Measurements from ENCODE around the gene TBKBP1. TPM values are rescaled to one million over a fixed set of nuclear protein-coding genes. Genes with fewer than 3 reads are reported as not detected.

Gene TBKBP1
- total and polyA plus RNA-seq, 3 experiments from 2014 or later: 1.8 to 6.7 (median 6.6) TPM

DNA sequence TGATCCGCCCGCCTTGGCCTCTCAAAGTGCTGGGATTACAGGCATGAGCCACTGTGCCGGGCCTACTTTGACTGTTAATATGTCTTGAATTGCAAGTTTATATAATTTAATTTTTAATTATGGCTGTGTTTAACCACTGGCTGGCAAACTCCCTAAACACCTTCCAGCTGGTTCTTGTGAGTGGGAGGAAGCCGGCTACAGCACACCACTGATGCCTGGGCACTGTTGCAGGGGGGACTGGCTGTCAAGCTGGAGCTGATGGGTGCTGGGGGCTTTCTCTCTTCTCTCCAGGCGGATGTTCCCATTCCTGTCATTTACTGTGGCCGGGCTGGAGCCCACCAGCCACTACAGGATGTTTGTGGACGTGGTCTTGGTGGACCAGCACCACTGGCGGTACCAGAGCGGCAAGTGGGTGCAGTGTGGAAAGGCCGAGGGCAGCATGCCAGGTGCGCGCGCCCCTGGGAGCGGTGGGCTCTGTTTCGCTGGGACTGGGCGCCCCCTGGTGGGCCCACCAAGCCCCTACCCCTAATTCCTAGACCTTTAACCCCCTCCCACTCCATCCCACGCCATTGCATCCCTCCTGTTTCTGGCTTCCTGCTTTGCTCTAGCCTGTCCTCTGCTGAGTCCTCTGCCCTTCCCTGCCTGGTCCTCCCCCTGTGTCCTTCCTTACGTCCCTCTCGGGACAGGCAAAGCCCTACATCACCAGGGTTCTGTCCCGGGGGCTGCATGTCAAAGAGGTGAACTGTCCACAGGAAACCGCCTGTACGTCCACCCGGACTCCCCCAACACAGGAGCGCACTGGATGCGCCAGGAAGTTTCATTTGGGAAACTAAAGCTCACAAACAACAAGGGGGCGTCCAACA lies 48.6 kb downstream of the TBKBP1 start:
- H3K36me3 Mint-ChIP-seq: peaks cover 0 to 52% (median 0%) of the 10 kb centered on the region in 3 donors
- peak overlapping the region; percentile 56 to 88 (median 74) for H3K4me3 Mint-ChIP-seq
- H3K9me3 ChIP-seq (ENCODE audit: low read length): no peaks in the 10 kb centered on the region
- DNase-seq: peak in 4 of 5 donors; percentile 43 to 69 (median 44)
- peak overlapping the region; percentile 43 to 96 (median 92) for H3K27ac Mint-ChIP-seq
- no peak overlapping the region for H3K4me3 ChIP-seq (ENCODE audit: low read length)
- peaks cover 6% of the 10 kb centered on the region for H3K36me3 ChIP-seq (ENCODE audit: insufficient read depth, low read length)
- peaks cover 22% of the 10 kb centered on the region for H3K4me1 ChIP-seq (ENCODE audit: insufficient read depth, low read length)
- H3K27me3 ChIP-seq (ENCODE audit: insufficient read depth, low read length, poor library complexity, severe bottlenecking): no peaks in the 10 kb centered on the region
- H3K4me1 Mint-ChIP-seq: peaks cover 36 to 49% (median 43%) of the 10 kb centered on the region in 3 donors
- H3K27me3 Mint-ChIP-seq: peaks cover 0 to 3% of the 10 kb centered on the region in 2 donors
- H3K9me3 Mint-ChIP-seq: no peaks in the 10 kb centered on the region
- no peak overlapping the region for H3K27ac ChIP-seq (ENCODE audit: low read depth, low read length)
- POLR2A ChIA-PET: interaction anchor here (0.7 to 2.1 kb wide), 2 partner anchors 10 to 90 kb away, joined by 5 to 19 read pairs; partner anchors contain the start of gene TBX21
- CTCF ChIA-PET: interaction anchor here (0.7 to 8.7 kb wide), 9 partner anchors 10 to 79 kb away, joined by 3 to 77 read pairs (median 7); partner anchors contain the start of gene TBX21

- ChIA-PET CTCF (interaction anchor here (8.7 kb wide), 1 partner anchor 45 kb away, joined by 77 read pairs; no protein-coding TSS in a partner anchor), POLR2A (interaction anchor here (1.6 kb wide), 1 partner anchor 11 kb away, joined by 3 read pairs; the partner anchor contains the start of gene TBX21)
- peaks cover 6% of the 10 kb centered on the region for H3K36me3 ChIP-seq (ENCODE audit: insufficient read depth, low read length)
- Mint-ChIP-seq H3K9me3 (no peaks in the 10 kb centered on the region), H3K27me3 (peaks cover 0 to 3% of the 10 kb centered on the region in 2 donors), H3K4me1 (peaks cover 29 to 40% (median 29%) of the 10 kb centered on the region in 3 donors), H3K4me3 (peak overlapping the region in 2 of 7 donors; percentile 39 to 45), H3K27ac (peak overlapping the region in 6 of 8 donors; percentile 66 to 94 (median 80)), H3K36me3 (peaks cover 0 to 52% (median 0%) of the 10 kb centered on the region in 3 donors)
- H3K4me1 ChIP-seq (ENCODE audit: insufficient read depth, low read length): peaks cover 22% of the 10 kb centered on the region
- H3K4me3 ChIP-seq (ENCODE audit: low read length): no peak overlapping the region
- H3K27me3 ChIP-seq (ENCODE audit: insufficient read depth, low read length, poor library complexity, severe bottlenecking): no peaks in the 10 kb centered on the region
- DNase-seq: no peak
- no peaks in the 10 kb centered on the region for H3K9me3 ChIP-seq (ENCODE audit: low read length)
- H3K27ac ChIP-seq (ENCODE audit: low read depth, low read length): no peak overlapping the region
Measured at GRCh38 chr17:47744168-47745036, 50.4 kb downstream of the TBKBP1 start.

DNA sequence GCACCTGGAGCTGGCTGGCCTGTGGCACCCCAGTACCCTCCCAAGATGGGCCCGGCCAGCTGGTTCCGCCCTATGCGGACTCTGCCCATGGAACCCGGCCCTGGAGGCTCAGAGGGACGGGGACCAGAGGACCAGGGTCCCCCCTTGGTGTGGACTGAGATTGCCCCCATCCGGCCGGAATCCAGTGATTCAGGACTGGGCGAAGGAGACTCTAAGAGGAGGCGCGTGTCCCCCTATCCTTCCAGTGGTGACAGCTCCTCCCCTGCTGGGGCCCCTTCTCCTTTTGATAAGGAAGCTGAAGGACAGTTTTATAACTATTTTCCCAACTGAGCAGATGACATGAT lies 51.0 kb downstream of the TBKBP1 start:
- H3K4me3 ChIP-seq (ENCODE audit: low read length): no peak overlapping the region
- no peaks in the 10 kb centered on the region for H3K9me3 ChIP-seq (ENCODE audit: low read length)
- H3K27me3 ChIP-seq (ENCODE audit: insufficient read depth, low read length, poor library complexity, severe bottlenecking): no peaks in the 10 kb centered on the region
- Mint-ChIP-seq H3K9me3 (no peaks in the 10 kb centered on the region), H3K4me3 (no peak overlapping the region), H3K36me3 (peaks cover 0 to 52% (median 0%) of the 10 kb centered on the region in 3 donors), H3K27me3 (peaks cover 0 to 3% of the 10 kb centered on the region in 2 donors), H3K27ac (peak overlapping the region in 1 of 8 donors; percentile 94), H3K4me1 (peaks cover 28 to 41% (median 29%) of the 10 kb centered on the region in 3 donors)
- no peak overlapping the region for H3K27ac ChIP-seq (ENCODE audit: low read depth, low read length)
- CTCF ChIA-PET: interaction anchor here (0.6 to 8.7 kb wide), 2 partner anchors 11 to 45 kb away, joined by 3 to 77 read pairs; no protein-coding TSS in a partner anchor
- POLR2A ChIA-PET: interaction anchor here (1.6 kb wide), 1 partner anchor 12 kb away, joined by 3 read pairs; the partner anchor contains the start of gene TBX21
- no peak for DNase-seq
- H3K4me1 ChIP-seq (ENCODE audit: insufficient read depth, low read length): peaks cover 22% of the 10 kb centered on the region
- H3K36me3 ChIP-seq (ENCODE audit: insufficient read depth, low read length): peaks cover 6% of the 10 kb centered on the region

DNA sequence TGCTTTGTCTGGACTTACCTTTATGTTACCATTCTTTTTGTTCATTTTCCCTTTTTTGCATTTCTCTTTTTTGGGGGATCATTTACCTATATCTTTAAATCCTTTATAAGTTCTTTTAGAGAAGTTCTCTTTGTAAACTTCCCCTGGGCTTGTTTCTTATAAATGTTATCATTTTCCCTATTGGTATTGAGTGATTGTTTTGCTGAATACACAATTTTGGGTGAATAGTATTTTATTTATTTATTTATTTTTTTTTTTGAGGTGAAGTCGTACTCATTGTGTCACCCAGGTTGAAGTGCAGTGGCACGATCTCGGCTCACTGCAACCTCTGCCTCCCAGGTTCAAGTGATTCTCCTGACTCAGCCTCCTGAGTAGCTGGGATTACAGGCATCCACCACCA lies 57.5 kb downstream of the TBKBP1 start:
- ChIA-PET POLR2A (no interaction called here), CTCF (interaction anchor here (1.2 to 1.5 kb wide), 2 partner anchors 18 to 19 kb away, joined by 3 to 5 read pairs; partner anchors contain the start of gene TBX21)
- Histone ChIP-seq H3K4me3 (ENCODE audit: low read length) (no peak overlapping the region), H3K36me3 (ENCODE audit: insufficient read depth, low read length) (no peaks in the 10 kb centered on the region), H3K4me1 (ENCODE audit: insufficient read depth, low read length) (no peaks in the 10 kb centered on the region), H3K27me3 (ENCODE audit: insufficient read depth, low read length, poor library complexity, severe bottlenecking) (no peaks in the 10 kb centered on the region), H3K9me3 (ENCODE audit: low read length) (no peaks in the 10 kb centered on the region), H3K27ac (ENCODE audit: low read depth, low read length) (no peak overlapping the region)
- H3K27ac Mint-ChIP-seq: peak overlapping the region in 4 of 8 donors; percentile 6 to 81 (median 62)
- no peak for DNase-seq
- H3K4me3 Mint-ChIP-seq: no peak overlapping the region
- no peaks in the 10 kb centered on the region for H3K27me3 Mint-ChIP-seq
- H3K4me1 Mint-ChIP-seq: peaks cover 0 to 11% (median 8%) of the 10 kb centered on the region in 3 donors
- peaks cover 0 to 12% (median 0%) of the 10 kb centered on the region in 3 donors for H3K36me3 Mint-ChIP-seq
- peaks cover 0 to 2% (median 0%) of the 10 kb centered on the region in 5 donors for H3K9me3 Mint-ChIP-seq

- peaks cover 0 to 17% (median 3%) of the 10 kb centered on the region in 3 donors for H3K36me3 Mint-ChIP-seq
- Histone ChIP-seq H3K9me3 (ENCODE audit: low read length) (peaks cover 5% of the 10 kb centered on the region), H3K36me3 (ENCODE audit: insufficient read depth, low read length) (no peaks in the 10 kb centered on the region), H3K4me3 (ENCODE audit: low read length) (no peak overlapping the region), H3K4me1 (ENCODE audit: insufficient read depth, low read length) (no peaks in the 10 kb centered on the region), H3K27ac (ENCODE audit: low read depth, low read length) (no peak overlapping the region), H3K27me3 (ENCODE audit: insufficient read depth, low read length, poor library complexity, severe bottlenecking) (no peaks in the 10 kb centered on the region)
- no peak overlapping the region for H3K4me3 Mint-ChIP-seq
- ChIA-PET CTCF (interaction anchor here (0.8 to 1.1 kb wide), 2 partner anchors 24 to 41 kb away, joined by 3 read pairs; partner anchors contain the start of gene TBX21), POLR2A (interaction anchor here (1.4 kb wide), 1 partner anchor 24 kb away, joined by 3 read pairs; the partner anchor contains the start of gene TBX21)
- H3K27ac Mint-ChIP-seq: peak overlapping the region in 2 of 8 donors; percentile 26 to 51
- H3K27me3 Mint-ChIP-seq: no peaks in the 10 kb centered on the region
- DNase-seq: no peak
- H3K4me1 Mint-ChIP-seq: peaks cover 0 to 10% (median 4%) of the 10 kb centered on the region in 3 donors
- peaks cover 15 to 24% (median 21%) of the 10 kb centered on the region in 5 donors for H3K9me3 Mint-ChIP-seq
Measured at GRCh38 chr17:47757386-47757785, 63.4 kb downstream of the TBKBP1 start.

- H3K4me1 ChIP-seq (ENCODE audit: insufficient read depth, low read length): peaks cover 16% of the 10 kb centered on the region
- H3K36me3 ChIP-seq (ENCODE audit: insufficient read depth, low read length): no peaks in the 10 kb centered on the region
- H3K27ac Mint-ChIP-seq: no peak overlapping the region
- H3K4me3 Mint-ChIP-seq: no peak overlapping the region
- H3K27me3 Mint-ChIP-seq: no peaks in the 10 kb centered on the region
- H3K9me3 ChIP-seq (ENCODE audit: low read length): peaks cover 5% of the 10 kb centered on the region
- ChIA-PET POLR2A (interaction anchor here (0.7 kb wide), 1 partner anchor 25 kb away, joined by 12 read pairs; no protein-coding TSS in a partner anchor), CTCF (no interaction called here)
- DNase-seq: no peak
- peaks cover 0 to 17% (median 3%) of the 10 kb centered on the region in 3 donors for H3K36me3 Mint-ChIP-seq
- peaks cover 19 to 23% (median 23%) of the 10 kb centered on the region in 3 donors for H3K4me1 Mint-ChIP-seq
- no peak overlapping the region for H3K27ac ChIP-seq (ENCODE audit: low read depth, low read length)
- H3K4me3 ChIP-seq (ENCODE audit: low read length): no peak overlapping the region
- H3K9me3 Mint-ChIP-seq: peaks cover 12 to 24% (median 21%) of the 10 kb centered on the region in 5 donors
- H3K27me3 ChIP-seq (ENCODE audit: insufficient read depth, low read length, poor library complexity, severe bottlenecking): no peaks in the 10 kb centered on the region
Measured at GRCh38 chr17:47760409-47761140, 66.6 kb downstream of the TBKBP1 start.

Measured in CD8-positive, alpha-beta memory T cell (primary cell).